HG03066 (cell line): ENCODE results near the gene CASK.

Experiments used
- ATAC-seq: cut with Tn5 transposase; IDR thresholded peaks from one replicate; pipeline ENCODE4 v1.9.1; 2021; ENCODE audit warnings: low read depth; ENCODE audit not compliant: unreplicated experiment

The CASK gene, protein sequence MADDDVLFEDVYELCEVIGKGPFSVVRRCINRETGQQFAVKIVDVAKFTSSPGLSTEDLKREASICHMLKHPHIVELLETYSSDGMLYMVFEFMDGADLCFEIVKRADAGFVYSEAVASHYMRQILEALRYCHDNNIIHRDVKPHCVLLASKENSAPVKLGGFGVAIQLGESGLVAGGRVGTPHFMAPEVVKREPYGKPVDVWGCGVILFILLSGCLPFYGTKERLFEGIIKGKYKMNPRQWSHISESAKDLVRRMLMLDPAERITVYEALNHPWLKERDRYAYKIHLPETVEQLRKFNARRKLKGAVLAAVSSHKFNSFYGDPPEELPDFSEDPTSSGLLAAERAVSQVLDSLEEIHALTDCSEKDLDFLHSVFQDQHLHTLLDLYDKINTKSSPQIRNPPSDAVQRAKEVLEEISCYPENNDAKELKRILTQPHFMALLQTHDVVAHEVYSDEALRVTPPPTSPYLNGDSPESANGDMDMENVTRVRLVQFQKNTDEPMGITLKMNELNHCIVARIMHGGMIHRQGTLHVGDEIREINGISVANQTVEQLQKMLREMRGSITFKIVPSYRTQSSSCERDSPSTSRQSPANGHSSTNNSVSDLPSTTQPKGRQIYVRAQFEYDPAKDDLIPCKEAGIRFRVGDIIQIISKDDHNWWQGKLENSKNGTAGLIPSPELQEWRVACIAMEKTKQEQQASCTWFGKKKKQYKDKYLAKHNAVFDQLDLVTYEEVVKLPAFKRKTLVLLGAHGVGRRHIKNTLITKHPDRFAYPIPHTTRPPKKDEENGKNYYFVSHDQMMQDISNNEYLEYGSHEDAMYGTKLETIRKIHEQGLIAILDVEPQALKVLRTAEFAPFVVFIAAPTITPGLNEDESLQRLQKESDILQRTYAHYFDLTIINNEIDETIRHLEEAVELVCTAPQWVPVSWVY

GRCh38 chrX:41923211-41923977 lies at the start of gene CASK:
TSS of gene CASK (minus strand) at chrX:41923554. CDS start at chrX:41922988, 566 bp downstream.
- ATAC-seq = peak; percentile 78

DNA sequence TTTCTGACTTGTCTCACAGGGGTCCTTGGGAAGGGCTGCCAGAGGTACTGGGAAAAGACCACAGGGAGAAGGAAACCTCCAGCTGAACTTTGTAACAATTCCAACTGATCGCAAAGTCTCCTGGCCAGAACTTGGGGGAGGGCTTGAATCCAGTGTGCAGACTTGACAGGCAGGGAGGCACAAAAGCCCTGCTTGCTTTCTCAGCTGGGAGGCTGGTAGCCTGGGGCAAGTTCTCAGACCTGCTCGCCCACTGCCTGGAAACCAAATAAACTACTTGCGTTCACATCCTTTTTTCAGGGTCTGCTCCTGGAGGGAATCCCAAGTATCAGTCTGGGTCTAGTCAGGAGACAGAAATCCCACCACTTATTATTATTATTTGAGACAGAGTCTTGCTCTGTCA lies 48.0 kb upstream of the CASK start:
- ATAC-seq = no peak

DNA sequence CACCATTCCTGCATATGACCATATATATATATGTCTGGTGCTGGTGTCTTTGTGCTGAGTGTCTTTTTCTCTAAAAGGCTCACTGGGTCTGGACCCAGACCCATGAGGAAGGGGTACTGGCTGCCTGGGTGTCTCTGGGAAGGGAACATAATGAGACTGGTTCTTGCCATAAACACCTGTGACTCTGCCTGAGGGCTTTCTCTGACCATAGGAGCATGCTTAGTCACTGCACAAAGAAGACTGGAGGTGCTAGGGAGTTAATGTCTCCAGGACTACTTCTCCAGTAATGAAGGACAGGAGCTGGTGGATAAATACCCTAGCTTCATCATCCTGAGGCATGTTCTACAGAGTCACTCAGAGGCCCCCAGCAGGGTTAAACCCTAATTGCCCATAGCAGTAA lies 47.1 kb upstream of the CASK start:
- ATAC-seq = no peak

GRCh38 chrX:41963348-41963747 lies 40.0 kb upstream of the CASK start:
- ATAC-seq = no peak

- ATAC-seq = no peak
Observed at GRCh38 chrX:41960142-41960541, 36.8 kb upstream of the CASK start.

GRCh38 chrX:41958861-41959260 lies 35.5 kb upstream of the CASK start:
- ATAC-seq = no peak

- no peak for ATAC-seq
Observed at GRCh38 chrX:41956027-41956426, 32.7 kb upstream of the CASK start.

- no peak for ATAC-seq
Observed at GRCh38 chrX:41952102-41952501, 28.7 kb upstream of the CASK start.

DNA sequence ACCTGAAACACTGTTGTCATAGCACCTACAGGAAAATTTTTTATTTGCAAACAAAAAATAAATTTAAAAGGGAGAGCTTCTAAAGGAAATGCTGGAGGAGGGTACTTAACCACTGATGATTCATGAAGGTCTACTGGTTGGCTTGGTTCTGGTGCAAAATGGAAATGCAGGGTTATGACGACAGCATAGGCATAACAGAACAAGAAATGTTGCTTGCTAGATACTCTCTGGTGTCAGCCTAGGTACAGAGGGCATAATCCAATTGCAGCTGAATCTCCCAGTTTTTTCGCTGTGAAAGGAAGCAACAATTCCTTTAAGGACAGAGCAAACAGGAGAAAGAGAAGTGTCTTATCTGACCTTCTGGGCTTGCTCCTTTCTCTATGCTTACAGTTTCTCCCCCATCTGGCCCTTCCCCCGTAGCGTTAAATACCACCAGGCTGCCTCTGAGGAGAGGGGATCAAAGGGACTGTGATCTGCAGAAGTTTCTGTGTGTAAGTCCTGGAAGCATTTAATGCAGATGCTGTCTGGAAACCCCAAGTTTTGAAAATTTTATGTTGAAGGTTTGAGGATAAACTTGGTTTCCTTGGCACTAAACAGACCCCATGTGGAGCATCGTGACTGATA lies 23.7 kb upstream of the CASK start:
- ATAC-seq = no peak

GRCh38 chrX:41946235-41946634 lies 22.9 kb upstream of the CASK start:
- ATAC-seq = no peak

GRCh38 chrX:41935832-41936231 lies 12.5 kb upstream of the CASK start:
- ATAC-seq = no peak

- no peak for ATAC-seq
Observed at GRCh38 chrX:41933546-41933945, 10.2 kb upstream of the CASK start.

DNA sequence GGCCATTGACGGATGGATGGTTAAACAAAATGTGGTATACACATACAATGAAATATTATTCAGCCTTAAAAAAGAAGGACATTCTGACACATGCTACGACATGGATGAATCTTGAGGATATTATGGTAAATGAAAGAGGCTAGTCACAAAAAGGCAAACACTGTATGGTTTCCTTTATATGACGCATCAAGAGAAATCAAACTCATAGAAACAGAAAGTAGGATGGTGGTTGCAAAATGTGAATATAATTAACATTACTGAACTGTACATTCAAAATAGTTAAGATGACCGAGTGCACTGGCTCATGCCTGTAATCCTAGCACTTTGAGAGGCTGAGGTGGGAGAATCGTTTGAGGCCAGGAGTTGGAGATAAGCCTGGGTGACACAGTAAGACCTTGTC lies 9.5 kb upstream of the CASK start:
- no peak for ATAC-seq

- no peak for ATAC-seq
Observed at GRCh38 chrX:41931591-41931990, 8.2 kb upstream of the CASK start.

GRCh38 chrX:41923978-41924683 lies 777 bp upstream of the CASK start:
- ATAC-seq = no peak

DNA sequence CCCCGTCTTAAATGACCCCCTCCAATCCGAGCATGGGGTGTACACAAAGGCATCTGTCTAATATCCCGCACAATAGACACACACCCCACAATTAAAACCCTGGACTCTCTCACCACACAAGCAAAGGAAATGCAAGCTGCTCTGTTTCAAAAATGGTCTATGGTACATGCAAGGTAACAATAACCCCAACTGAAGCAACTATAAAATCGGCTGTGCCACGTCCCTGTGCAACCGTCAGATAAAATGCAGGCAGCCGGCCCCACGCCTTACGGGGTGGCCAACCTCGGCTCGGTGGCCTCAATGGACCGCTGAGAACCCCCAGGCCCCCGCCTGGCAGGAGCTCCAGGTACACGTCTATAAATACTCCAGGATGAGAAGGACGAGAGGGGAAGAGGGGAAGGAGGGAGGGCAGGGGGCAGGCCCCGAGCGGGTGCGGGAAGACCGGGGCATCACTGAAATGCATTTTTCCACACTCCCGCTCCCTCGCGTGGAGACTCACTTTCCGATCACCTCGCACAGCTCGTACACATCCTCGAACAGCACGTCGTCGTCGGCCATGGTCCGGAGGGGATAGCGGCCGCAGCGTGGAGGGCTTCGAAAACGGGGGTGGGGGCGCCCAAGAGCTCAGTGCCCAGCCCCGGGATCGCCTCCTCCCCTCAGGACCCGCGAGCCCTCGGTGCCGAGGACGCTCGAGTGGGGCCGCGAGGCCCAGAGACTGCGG lies 763 bp downstream of the CASK start:
- ATAC-seq = peak; percentile 25

DNA sequence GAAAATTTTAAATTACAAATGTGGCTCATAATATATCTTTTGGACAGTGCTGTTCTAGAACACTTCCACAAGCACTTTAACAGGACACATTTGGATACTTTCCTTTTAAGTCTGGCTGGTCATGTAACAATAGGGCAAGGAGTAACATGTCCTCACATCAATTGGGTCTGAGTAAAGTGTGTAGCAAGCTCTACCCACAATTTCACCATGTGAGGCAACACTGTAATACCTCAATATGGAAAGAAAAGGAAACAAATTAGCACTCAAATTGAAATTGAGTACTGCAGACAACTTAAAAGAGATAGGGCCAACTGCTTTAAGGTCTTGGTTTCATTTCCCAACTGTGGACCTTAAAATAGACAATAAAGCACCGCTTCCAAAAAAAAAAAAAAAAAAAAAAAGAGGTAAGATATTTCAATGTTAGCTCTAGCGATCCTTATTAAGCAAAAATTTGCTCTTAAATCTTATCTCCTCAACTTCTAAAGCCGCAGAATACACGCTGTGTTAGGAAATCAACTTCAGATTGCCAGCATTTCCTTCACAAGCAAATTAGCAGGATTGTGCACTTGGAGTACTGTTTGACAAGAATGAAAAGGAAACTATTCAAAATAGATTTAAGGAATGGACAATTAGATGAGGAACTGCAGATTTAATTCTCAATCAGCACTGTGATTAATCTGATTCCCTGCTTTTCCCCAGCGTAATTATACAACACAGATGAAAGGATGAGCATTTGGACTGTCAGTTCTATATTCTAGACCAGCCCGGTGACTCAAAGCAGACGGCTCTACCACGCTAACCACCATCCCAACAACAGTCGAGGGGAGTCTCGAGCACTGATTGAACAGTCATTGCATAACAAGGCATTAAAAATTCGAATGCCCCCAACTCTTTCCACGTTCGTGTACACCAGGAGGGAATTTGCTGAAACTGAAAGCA lies 1.6 kb downstream of the CASK start:
- ATAC-seq = no peak

GRCh38 chrX:41919870-41920269 lies 3.5 kb downstream of the CASK start:
- no peak for ATAC-seq
